ENCODE data around the gene AGFG2.

The AGFG2 gene

GRCh38 chr7:100573691-100574361 lies 34.8 kb downstream of the AGFG2 start, which contains the start of gene SAP25:
Gene SAP25, minus strand, starts transcription at chr7:100573900. Its CDS starts 158 bp downstream, at chr7:100573742.
- DNase-seq: no peak

GRCh38 chr7:100574362-100575205 lies 35.6 kb downstream of the AGFG2 start:
- DNase-seq: no peak

- no peak for DNase-seq
Observed at GRCh38 chr7:100575206-100575631, 36.2 kb downstream of the AGFG2 start.

- no peak for DNase-seq
Observed at GRCh38 chr7:100575746-100576383, 36.9 kb downstream of the AGFG2 start.

- no peak for DNase-seq
Observed at GRCh38 chr7:100576384-100576993, 37.5 kb downstream of the AGFG2 start.

GRCh38 chr7:100577103-100577502 lies 38.1 kb downstream of the AGFG2 start:
- DNase-seq: no peak

GRCh38 chr7:100577507-100577906 lies 38.5 kb downstream of the AGFG2 start:
- DNase-seq: no peak

GRCh38 chr7:100578246-100579183 lies 39.5 kb downstream of the AGFG2 start:
- no peak for DNase-seq

GRCh38 chr7:100580466-100581283 lies 41.7 kb downstream of the AGFG2 start:
- DNase-seq: no peak

GRCh38 chr7:100582041-100582579 lies 43.1 kb downstream of the AGFG2 start:
- DNase-seq: no peak

- DNase-seq: no peak
Observed at GRCh38 chr7:100582650-100583049, 43.6 kb downstream of the AGFG2 start.

GRCh38 chr7:100583132-100584053 lies 44.4 kb downstream of the AGFG2 start:
- peak; percentile 38 for DNase-seq

GRCh38 chr7:100584054-100584682 lies 45.2 kb downstream of the AGFG2 start:
- DNase-seq: no peak

- no peak for DNase-seq
Observed at GRCh38 chr7:100584683-100585510, 45.9 kb downstream of the AGFG2 start.

- peak; percentile 39 for DNase-seq
Observed at GRCh38 chr7:100585511-100586265, 46.7 kb downstream of the AGFG2 start, which contains the start of gene LRCH4. Gene LRCH4, minus strand, starts transcription at chr7:100586129. Its CDS starts 29 bp downstream, at chr7:100586100.

- DNase-seq: peak; percentile 98
Observed at GRCh38 chr7:100586266-100587025, 47.4 kb downstream of the AGFG2 start, which contains the start of gene FBXO24. Gene FBXO24, plus strand, starts transcription at chr7:100586328. Its CDS starts 298 bp downstream, at chr7:100586626.
